HG03460 (cell line): Measurements from ENCODE around the gene WDR43.
"Not testable (repeated sequence)": the region's sequence is repeated elsewhere in the genome, so short reads cannot be mapped to it uniquely, and the experiment has no call there.

Experiments
- ATAC-seq: cut with Tn5 transposase; IDR thresholded peaks from one replicate; pipeline ENCODE4 v1.9.1; 2021; ENCODE audit not compliant: unreplicated experiment

Gene WDR43

GRCh38 chr2:28958689-28959088 is 64.2 kb downstream of the WDR43 start:
- no peak for ATAC-seq

- ATAC-seq = no peak
Measured at GRCh38 chr2:28960401-28960800, 65.9 kb downstream of the WDR43 start.

- no peak for ATAC-seq
Measured at GRCh38 chr2:28962505-28962904, 68.0 kb downstream of the WDR43 start.

- no peak for ATAC-seq
Measured at GRCh38 chr2:28970464-28971160, 76.1 kb downstream of the WDR43 start.

GRCh38 chr2:28972778-28973335 is 78.4 kb downstream of the WDR43 start:
- ATAC-seq = no peak

GRCh38 chr2:28974252-28974651 is 79.8 kb downstream of the WDR43 start:
- no peak for ATAC-seq

- no peak for ATAC-seq
Measured at GRCh38 chr2:28975671-28976070, 81.2 kb downstream of the WDR43 start.

GRCh38 chr2:28976584-28976983 is 82.1 kb downstream of the WDR43 start:
- no peak for ATAC-seq

- no peak for ATAC-seq
Measured at GRCh38 chr2:28977176-28977875, 82.9 kb downstream of the WDR43 start.

- not testable (repeated sequence) for ATAC-seq
Measured at GRCh38 chr2:28978001-28978400, 83.5 kb downstream of the WDR43 start.

GRCh38 chr2:28978606-28979005 is 84.1 kb downstream of the WDR43 start:
- ATAC-seq = no peak

- no peak for ATAC-seq
Measured at GRCh38 chr2:28979041-28979440, 84.6 kb downstream of the WDR43 start.

GRCh38 chr2:28979576-28980366 is 85.3 kb downstream of the WDR43 start:
- ATAC-seq = no peak

GRCh38 chr2:28980368-28981015 is 86.0 kb downstream of the WDR43 start:
- no peak for ATAC-seq

- no peak for ATAC-seq
Measured at GRCh38 chr2:28981016-28981441, 86.6 kb downstream of the WDR43 start, which contains the start of gene TOGARAM2. TOGARAM2 (plus strand) TSS chr2:28981298; CDS start chr2:28994835, 13,537 bp downstream.

- no peak for ATAC-seq
Measured at GRCh38 chr2:28981620-28982376, 87.3 kb downstream of the WDR43 start.

GRCh38 chr2:28982381-28982950 is 88.0 kb downstream of the WDR43 start:
- ATAC-seq = no peak

- no peak for ATAC-seq
Measured at GRCh38 chr2:28986429-28986828, 92.0 kb downstream of the WDR43 start.

GRCh38 chr2:28989973-28990372 is 95.5 kb downstream of the WDR43 start:
- no peak for ATAC-seq

GRCh38 chr2:28990445-28990844 is 96.0 kb downstream of the WDR43 start:
- no peak for ATAC-seq
